A375 (cell line): ENCODE measurements around the gene MET. TPM values are rescaled to one million over a fixed set of nuclear protein-coding genes. Genes with fewer than 3 reads are reported as not detected.

Experiments
- total RNA-seq: library from RNA; depleted of rRNA; stranded (reverse); fragments of >200 nt; shearing (Covaris generic); gene quantifications from 2 replicates; pipeline ENCODE4 v1.2.3, GENCODE V29; 2014; rRNA removed

Gene MET
- total RNA-seq, result 69.2 and 72.3 TPM in 2 replicates

DNA sequence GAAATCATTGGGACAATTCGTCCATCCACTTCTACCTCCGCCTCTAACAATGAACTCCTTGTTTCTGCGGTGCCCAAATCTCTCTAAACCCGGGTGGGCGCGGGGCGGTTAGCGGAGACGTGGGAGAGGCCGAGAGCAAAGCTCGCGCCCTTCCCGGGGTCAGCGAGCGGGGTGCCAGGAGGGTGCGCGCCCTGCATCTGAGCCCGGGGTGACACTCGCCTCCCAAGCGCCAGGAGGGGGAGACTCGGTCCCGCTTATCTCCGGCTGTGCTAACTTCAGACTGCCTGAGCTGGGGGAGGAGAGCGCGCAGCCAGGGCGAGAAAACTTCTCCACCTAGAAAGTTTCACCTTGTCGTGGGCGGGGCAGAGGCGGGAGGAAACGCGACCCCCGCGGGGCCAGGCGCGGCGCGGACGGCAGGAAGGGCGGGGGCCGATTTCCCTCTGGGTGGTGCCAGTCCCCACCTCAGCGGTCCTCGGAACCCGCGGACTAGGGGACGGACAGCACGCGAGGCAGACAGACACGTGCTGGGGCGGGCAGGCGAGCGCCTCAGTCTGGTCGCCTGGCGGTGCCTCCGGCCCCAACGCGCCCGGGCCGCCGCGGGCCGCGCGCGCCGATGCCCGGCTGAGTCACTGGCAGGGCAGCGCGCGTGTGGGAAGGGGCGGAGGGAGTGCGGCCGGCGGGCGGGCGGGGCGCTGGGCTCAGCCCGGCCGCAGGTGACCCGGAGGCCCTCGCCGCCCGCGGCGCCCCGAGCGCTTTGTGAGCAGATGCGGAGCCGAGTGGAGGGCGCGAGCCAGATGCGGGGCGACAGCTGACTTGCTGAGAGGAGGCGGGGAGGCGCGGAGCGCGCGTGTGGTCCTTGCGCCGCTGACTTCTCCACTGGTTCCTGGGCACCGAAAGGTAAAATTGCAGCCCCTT, at the start of gene MET:
Gene MET (plus strand): TSS at position 516 of the 915 bp plus-strand sequence. CDS start 26,889 bp downstream, outside the sequence.

Other genes with a start within 250 kb of the MET start
- gene CAV2, start 172.5 kb upstream of the MET start, total RNA-seq, result 12.8 and 17.1 TPM in 2 replicates
- 84.5 and 101 TPM in 2 replicates for gene CAV1, start 147.2 kb upstream of the MET start, total RNA-seq
- gene CAPZA2, start 190.4 kb downstream of the MET start, total RNA-seq, result 52.4 and 82.3 TPM in 2 replicates